OCI-LY7 (cell line): ENCODE data around the gene AXIN1. TPM values are rescaled to one million over a fixed set of nuclear protein-coding genes. Genes with fewer than 3 reads are reported as not detected.

Source experiments
- BruUV-seq: library from RNA; stranded (reverse); fragments of 400-500 nt; replicated peaks from 2 replicates; lab custom pipeline; 2021; lab: Mats Ljungman, UMichigan
- CTCF ChIA-PET: fragments of 300-600 bp; sonication (Branson Sonifier 250); formaldehyde crosslinking; loops from one replicate; lab custom pipeline; 2022; ENCODE audit warnings: antibody characterized with exemption; ENCODE audit not compliant: unreplicated experiment; lab: Charles Lee
- POLR2A ChIA-PET: fragments of 300-600 bp; sonication (Branson Sonifier 250); formaldehyde crosslinking; loops from one replicate; lab custom pipeline; 2022; ENCODE audit warnings: antibody characterized with exemption; lab: Charles Lee
- DNase-seq: peaks from one replicate; pipeline ENCODE4 v3.0.0-alpha.2; 2015; ENCODE audit warnings: low spot score
- H2AFZ ChIP-seq: fragments of 200-600 bp; sonication (generic), shearing (Covaris generic); 2 replicates; pipeline ENCODE4 v1.6.1; 2014; ENCODE audit warnings: mild to moderate bottlenecking, antibody characterized with exemption, low read length, moderate library complexity
- H3K27ac ChIP-seq: fragments of 200-600 bp; sonication (generic); 2 replicates; pipeline ENCODE4 v1.5.1; 2014; ENCODE audit warnings: mixed run types, low read depth, mild to moderate bottlenecking, moderate library complexity, low read length, inconsistent platforms; ENCODE audit not compliant: poor library complexity, severe bottlenecking
- H3K36me3 ChIP-seq: fragments of 200-600 bp; sonication (generic); 2 replicates; pipeline ENCODE4 v1.6.1; 2014; ENCODE audit warnings: mild to moderate bottlenecking, antibody characterized with exemption, low read length, moderate library complexity, mixed read lengths; ENCODE audit not compliant: insufficient read depth
- H3K4me1 ChIP-seq: fragments of 200-600 bp; sonication (generic); 2 replicates; pipeline ENCODE4 v1.5.1; 2014; ENCODE audit warnings: mild to moderate bottlenecking, low read length; ENCODE audit not compliant: insufficient read depth, poor library complexity, severe bottlenecking
- H3K4me2 ChIP-seq: fragments of 200-600 bp; sonication (generic); 2 replicates; pipeline ENCODE4 v1.6.1; 2014; ENCODE audit warnings: mild to moderate bottlenecking, low read length
- H3K4me3 ChIP-seq: fragments of 200-600 bp; sonication (generic); 2 replicates; pipeline ENCODE4 v1.5.1; 2014; ENCODE audit warnings: mild to moderate bottlenecking, low read depth, low read length; ENCODE audit not compliant: poor library complexity, severe bottlenecking
- H3K79me2 ChIP-seq: fragments of 200-600 bp; sonication (generic); 2 replicates; pipeline ENCODE4 v1.6.1; 2016; ENCODE audit warnings: low read depth, mild to moderate bottlenecking, low read length, moderate library complexity, mixed read lengths; ENCODE audit not compliant: insufficient read depth
- H3K9me2 ChIP-seq: fragments of 200-600 bp; sonication (generic); 2 replicates; pipeline ENCODE4 v1.6.1; 2016; ENCODE audit warnings: mild to moderate bottlenecking, low read length, mixed read lengths; ENCODE audit not compliant: insufficient read depth
- H3K9me3 ChIP-seq: fragments of 200-600 bp; sonication (generic); 2 replicates; pipeline ENCODE4 v1.6.1; 2014; ENCODE audit warnings: mild to moderate bottlenecking, mixed run types, low read length, mixed read lengths
- H4K20me1 ChIP-seq: fragments of 200-600 bp; sonication (generic); 2 replicates; pipeline ENCODE4 v1.6.1; 2014; ENCODE audit warnings: mild to moderate bottlenecking, antibody characterized with exemption, low read length, moderate library complexity, mixed read lengths; ENCODE audit not compliant: insufficient read depth
- CTCF ChIP-seq: fragments of 200-600 bp; sonication (generic); conservative IDR thresholded peaks from 2 replicates; pipeline ENCODE4 v1.5.1; 2014; ENCODE audit warnings: mild to moderate bottlenecking, antibody characterized with exemption, low read length, moderate library complexity, mixed read lengths
- EZH2phosphoT487 ChIP-seq: fragments of 200-600 bp; sonication (generic); IDR thresholded peaks from 2 replicates; pipeline ENCODE4 v1.6.1; 2018; ENCODE audit warnings: low read depth, borderline replicate concordance, mild to moderate bottlenecking, mixed run types, antibody characterized with exemption, low read length, moderate library complexity, mixed read lengths
- intact Hi-C: fragments of 100-400 bp; cut with micrococcal nuclease; formaldehyde crosslinking; loops from one replicate; pipeline ENCODE4 v1.10.0; 2022; ENCODE audit not compliant: unreplicated experiment
- total RNA-seq, 2 experiments: library from RNA; depleted of rRNA in 1 of 2; stranded (reverse); fragments of >200 nt in 1 of 2; shearing (Covaris generic) in 1 of 2; gene quantifications; 2 replicates each; pipeline ENCODE4 v1.2.3, GENCODE V29; 2014 to 2022

Gene AXIN1
- total RNA-seq, 2 experiments from 2014 or later = 29.0 to 30.3 TPM

- Histone ChIP-seq H3K4me2 (no peak overlapping the region), H3K79me2 (no peaks in the 10 kb centered on the region), H3K9me3 (no peaks in the 10 kb centered on the region), H3K36me3 (no peaks in the 10 kb centered on the region; the same call in 1 of the 2 replicates), H2AFZ (no peak overlapping the region), H3K4me1 (no peaks in the 10 kb centered on the region), H3K27ac (no peak overlapping the region), H3K9me2 (no peaks in the 10 kb centered on the region), H4K20me1 (no peaks in the 10 kb centered on the region), H3K4me3 (no peak overlapping the region)
- ChIA-PET CTCF (no interaction called here), POLR2A (interaction anchor here (0.6 kb wide), 1 partner anchor 9 kb away, joined by 3 read pairs; no protein-coding TSS in a partner anchor)
- intact Hi-C loops = no loop called here
- BruUV-seq = no TSS peak
- TF ChIP-seq EZH2phosphoT487 = no peak
- no peak for TF ChIP-seq CTCF
- no peak for DNase-seq
These were observed 61.7 kb downstream of the AXIN1 start for GRCh38 chr16:290681-291405.

- Histone ChIP-seq H3K4me1 (no peaks in the 10 kb centered on the region), H3K79me2 (no peaks in the 10 kb centered on the region), H3K4me2 (no peak overlapping the region), H3K9me2 (no peaks in the 10 kb centered on the region), H2AFZ (no peak overlapping the region), H3K9me3 (no peaks in the 10 kb centered on the region), H3K27ac (no peak overlapping the region), H3K36me3 (no peaks in the 10 kb centered on the region; the same call in 1 of the 2 replicates), H3K4me3 (no peak overlapping the region), H4K20me1 (no peaks in the 10 kb centered on the region)
- no TSS peak for BruUV-seq
- intact Hi-C loops = no loop called here
- ChIA-PET POLR2A (no interaction called here), CTCF (no interaction called here)
- DNase-seq = no peak
- TF ChIP-seq CTCF = no peak
These were observed 62.4 kb downstream of the AXIN1 start for GRCh38 chr16:290015-290680.
